Measurements from ENCODE around the gene SF3A1.
"Not testable (repeated sequence)": the region's sequence is repeated elsewhere in the genome, so short reads cannot be mapped to it uniquely, and the experiment has no call there.

The SF3A1 gene
- 108 to 120 reads per million in 2 donors for total RNA-seq

- DNase-seq = peak; percentile 83
These were observed at the start of gene SF3A1, which contains the start of gene CCDC157 for GRCh38 chr22:30356449-30357235. SF3A1 (minus strand) TSS chr22:30356894; CDS start chr22:30356792, 102 bp downstream. CCDC157 (plus strand) TSS chr22:30357007; CDS start chr22:30366001, 8,994 bp downstream.

GRCh38 chr22:30406400-30406799, 49.7 kb upstream of the SF3A1 start:
- no peak for DNase-seq

GRCh38 chr22:30405731-30406130, 49.0 kb upstream of the SF3A1 start:
- DNase-seq = no peak

- no peak for DNase-seq
These were observed 47.6 kb upstream of the SF3A1 start for GRCh38 chr22:30404307-30404706.

- not testable (repeated sequence) for DNase-seq
These were observed 46.0 kb upstream of the SF3A1 start for GRCh38 chr22:30402766-30403104.

GRCh38 chr22:30402028-30402765, 45.5 kb upstream of the SF3A1 start:
- no peak for DNase-seq

- not testable (repeated sequence) for DNase-seq
These were observed 44.3 kb upstream of the SF3A1 start for GRCh38 chr22:30401024-30401423.

GRCh38 chr22:30400159-30400558, 43.5 kb upstream of the SF3A1 start:
- DNase-seq = no peak

GRCh38 chr22:30399718-30400117, 43.0 kb upstream of the SF3A1 start:
- DNase-seq = no peak

GRCh38 chr22:30398685-30399680, 42.3 kb upstream of the SF3A1 start:
- DNase-seq = no peak

GRCh38 chr22:30397656-30398635, 41.3 kb upstream of the SF3A1 start:
- DNase-seq = no peak

- DNase-seq = peak; percentile 38
These were observed 40.4 kb upstream of the SF3A1 start, which contains the start of gene SEC14L2 for GRCh38 chr22:30396871-30397655. SEC14L2 (plus strand) TSS chr22:30397018; CDS start chr22:30397117, 99 bp downstream.

GRCh38 chr22:30393885-30394284, 37.2 kb upstream of the SF3A1 start:
- no peak for DNase-seq

GRCh38 chr22:30393322-30393680, 36.6 kb upstream of the SF3A1 start:
- no peak for DNase-seq

GRCh38 chr22:30392661-30393321, 36.1 kb upstream of the SF3A1 start:
- DNase-seq = no peak

- DNase-seq = no peak
These were observed 34.4 kb upstream of the SF3A1 start for GRCh38 chr22:30390974-30391691.

GRCh38 chr22:30386960-30387827, 30.5 kb upstream of the SF3A1 start, which contains the start of gene RNF215:
RNF215 (minus strand) TSS chr22:30387411; CDS start chr22:30387313, 98 bp downstream.
- DNase-seq = peak; percentile 66

GRCh38 chr22:30386608-30386959, 29.9 kb upstream of the SF3A1 start:
- DNase-seq = no peak
